H9 (cell line): Measurements from ENCODE around the gene FCSK. TPM values are rescaled to one million over a fixed set of nuclear protein-coding genes. Genes with fewer than 3 reads are reported as not detected.

Experiments used
- DNase-seq: peaks from one replicate; pipeline ENCODE4 v3.0.0-alpha.2; 2017
- H2AFZ ChIP-seq: one replicate; pipeline ENCODE4 v1.6.1; 2013; ENCODE audit warnings: mild to moderate bottlenecking, low read length, control low read depth, moderate library complexity
- H2AK5ac ChIP-seq: 2 replicates; pipeline ENCODE4 v1.6.1; 2013; ENCODE audit warnings: low read length, control low read depth, mixed read lengths; ENCODE audit not compliant: insufficient read length
- H2BK120ac ChIP-seq: one replicate; pipeline ENCODE4 v1.6.1; 2013; ENCODE audit warnings: low read depth, mild to moderate bottlenecking, low read length, control low read depth, inconsistent platforms; ENCODE audit not compliant: poor library complexity, severe bottlenecking
- H2BK12ac ChIP-seq: 2 replicates; pipeline ENCODE4 v1.6.1; 2013; ENCODE audit warnings: low read length, control low read depth, mixed read lengths, low read depth; ENCODE audit not compliant: insufficient read length
- H2BK15ac ChIP-seq: 2 replicates; pipeline ENCODE4 v1.6.1; 2013; ENCODE audit warnings: low read depth, low read length, control low read depth
- H2BK20ac ChIP-seq: one replicate; pipeline ENCODE4 v1.6.1; 2013; ENCODE audit warnings: low read depth, mild to moderate bottlenecking, low read length, control low read depth, inconsistent platforms; ENCODE audit not compliant: poor library complexity, severe bottlenecking
- H2BK5ac ChIP-seq: 2 replicates; pipeline ENCODE4 v1.6.1; 2013; ENCODE audit warnings: low read length, control low read depth, mixed read lengths; ENCODE audit not compliant: insufficient read length
- H3K14ac ChIP-seq: 2 replicates; pipeline ENCODE4 v1.6.1; 2013; ENCODE audit warnings: low read length, control low read depth; ENCODE audit not compliant: insufficient read depth
- H3K18ac ChIP-seq: 2 replicates; pipeline ENCODE4 v1.6.1; 2013; ENCODE audit warnings: low read depth, mild to moderate bottlenecking, mixed read lengths, low read length, control low read depth; ENCODE audit not compliant: insufficient read length
- H3K23ac ChIP-seq: 2 replicates; pipeline ENCODE4 v1.6.1; 2013; ENCODE audit warnings: low read length, control low read depth, mixed read lengths, low read depth; ENCODE audit not compliant: insufficient read length
- H3K23me2 ChIP-seq: 2 replicates; pipeline ENCODE4 v1.6.1; 2013; ENCODE audit warnings: low read depth, mild to moderate bottlenecking, mixed read lengths, low read length, control low read depth; ENCODE audit not compliant: insufficient read length, poor library complexity, severe bottlenecking
- H3K27ac ChIP-seq: 2 replicates; pipeline ENCODE4 v1.5.1; 2013; ENCODE audit warnings: low read length, control low read depth, mixed read lengths, low read depth; ENCODE audit not compliant: insufficient read length
- H3K27me3 ChIP-seq: 2 replicates; pipeline ENCODE4 v1.6.1; 2013; ENCODE audit warnings: low read length, control low read depth, inconsistent platforms; ENCODE audit not compliant: insufficient read depth
- H3K4ac ChIP-seq: 2 replicates; pipeline ENCODE4 v1.6.1; 2013; ENCODE audit warnings: low read depth, mild to moderate bottlenecking, control low read depth, inconsistent platforms, low read length, moderate library complexity
- H3K4me1 ChIP-seq: 2 replicates; pipeline ENCODE4 v1.6.1; 2013; ENCODE audit warnings: low read length, control low read depth, inconsistent platforms; ENCODE audit not compliant: insufficient read depth
- H3K4me2 ChIP-seq: 2 replicates; pipeline ENCODE4 v1.6.1; 2013; ENCODE audit warnings: low read length, control low read depth, mixed read lengths; ENCODE audit not compliant: insufficient read length, insufficient read depth
- H3K56ac ChIP-seq: 2 replicates; pipeline ENCODE4 v1.6.1; 2013; ENCODE audit warnings: low read depth, mild to moderate bottlenecking, mixed read lengths, low read length, control low read depth; ENCODE audit not compliant: insufficient read length
- H3K79me1 ChIP-seq: 2 replicates; pipeline ENCODE4 v1.6.1; 2013; ENCODE audit warnings: low read depth, mild to moderate bottlenecking, moderate library complexity, low read length, control low read depth, inconsistent platforms; ENCODE audit not compliant: insufficient read depth, poor library complexity, severe bottlenecking
- H3K79me2 ChIP-seq: 2 replicates; pipeline ENCODE4 v1.6.1; 2013; ENCODE audit warnings: low read length, control low read depth, inconsistent platforms; ENCODE audit not compliant: insufficient read depth
- H3K9ac ChIP-seq: 2 replicates; pipeline ENCODE4 v1.6.1; 2013; ENCODE audit warnings: low read length, control low read depth, mixed read lengths; ENCODE audit not compliant: insufficient read length; ENCODE audit errors: extremely low read depth
- H3K9me3 ChIP-seq: one replicate; pipeline ENCODE4 v1.6.1; 2013; ENCODE audit warnings: low read depth, low read length, inconsistent platforms; ENCODE audit not compliant: control insufficient read depth
- H3T11ph ChIP-seq: one replicate; pipeline ENCODE4 v1.6.1; 2013; ENCODE audit warnings: mild to moderate bottlenecking, low read length, control low read depth, inconsistent platforms
- H4K20me1 ChIP-seq: one replicate; pipeline ENCODE4 v1.6.1; 2013; ENCODE audit not compliant: control insufficient read depth, insufficient read length, insufficient read depth
- H4K5ac ChIP-seq: 2 replicates; pipeline ENCODE4 v1.6.1; 2013; ENCODE audit warnings: low read depth, mild to moderate bottlenecking, mixed read lengths, low read length, control low read depth; ENCODE audit not compliant: insufficient read length
- H4K8ac ChIP-seq: replicated peaks from 2 replicates; pipeline ENCODE4 v1.6.1; 2013; ENCODE audit warnings: low read length, control low read depth, mixed read lengths, low read depth; ENCODE audit not compliant: insufficient read length
- H4K91ac ChIP-seq: 2 replicates; pipeline ENCODE4 v1.6.1; 2013; ENCODE audit warnings: low read depth, mild to moderate bottlenecking, moderate library complexity, mixed read lengths, low read length, control low read depth; ENCODE audit not compliant: insufficient read length
- H3K27ac Mint-ChIP-seq, 3 experiments: 2 replicates in 2 of 3; 3 replicates in 1 of 3; pipeline ENCODE4 v1.8.0; 2020 to 2021; ENCODE audit warnings: mixed read lengths in 3 of 3, mild to moderate bottlenecking in 1 of 3, moderate library complexity in 1 of 3
- H3K27me3 Mint-ChIP-seq: 2 replicates; pipeline ENCODE4 v1.8.0; 2021; ENCODE audit warnings: low read depth, mild to moderate bottlenecking, moderate library complexity, mixed read lengths
- H3K36me3 Mint-ChIP-seq, 3 experiments: 2 replicates in 2 of 3; 3 replicates in 1 of 3; pipeline ENCODE4 v1.8.0; 2020 to 2021; ENCODE audit warnings: low read depth in 3 of 3, mixed read lengths in 3 of 3; ENCODE audit not compliant: insufficient read depth in 1 of 3
- H3K4me1 Mint-ChIP-seq, 2 experiments: 2 replicates each; pipeline ENCODE4 v1.8.0; 2020; ENCODE audit warnings: mixed read lengths in 2 of 2
- H3K4me3 Mint-ChIP-seq, 2 experiments: 2 replicates in 1 of 2; 3 replicates in 1 of 2; pipeline ENCODE4 v1.8.0; 2020 to 2021; ENCODE audit warnings: mild to moderate bottlenecking in 2 of 2, mixed read lengths in 2 of 2, moderate library complexity in 1 of 2
- H3K9me3 Mint-ChIP-seq, 2 experiments: 2 replicates in 1 of 2; 3 replicates in 1 of 2; pipeline ENCODE4 v1.8.0; 2020; ENCODE audit warnings: mild to moderate bottlenecking in 2 of 2, mixed read lengths in 2 of 2, moderate library complexity in 1 of 2
- CTCF ChIP-seq: fragments of 200-600 bp; sonication (generic); conservative IDR thresholded peaks from 3 replicates; pipeline ENCODE4 v1.8.0; 2021; ENCODE audit warnings: antibody characterized with exemption, mild to moderate bottlenecking
- WGBS: extraction: QIAGEN DNeasy Blood & Tissue Kit; methylation state at CpG from one replicate; pipeline ENCODE4 v1.1.7; 2013; ENCODE audit warnings: missing lambda C conversion rate, low lambda C conversion rate, mixed read lengths; ENCODE audit not compliant: insufficient read length; ENCODE audit errors: extremely low coverage; 5-methylcytosine and 5-hydroxymethylcytosine counted together
- total RNA-seq: library from RNA; stranded (reverse); gene quantifications from 2 replicates; pipeline ENCODE4 v1.2.1, GENCODE V29; 2021

FCSK gene
- total RNA-seq, 1 experiment from 2014 or later: 6.5 TPM

DNA sequence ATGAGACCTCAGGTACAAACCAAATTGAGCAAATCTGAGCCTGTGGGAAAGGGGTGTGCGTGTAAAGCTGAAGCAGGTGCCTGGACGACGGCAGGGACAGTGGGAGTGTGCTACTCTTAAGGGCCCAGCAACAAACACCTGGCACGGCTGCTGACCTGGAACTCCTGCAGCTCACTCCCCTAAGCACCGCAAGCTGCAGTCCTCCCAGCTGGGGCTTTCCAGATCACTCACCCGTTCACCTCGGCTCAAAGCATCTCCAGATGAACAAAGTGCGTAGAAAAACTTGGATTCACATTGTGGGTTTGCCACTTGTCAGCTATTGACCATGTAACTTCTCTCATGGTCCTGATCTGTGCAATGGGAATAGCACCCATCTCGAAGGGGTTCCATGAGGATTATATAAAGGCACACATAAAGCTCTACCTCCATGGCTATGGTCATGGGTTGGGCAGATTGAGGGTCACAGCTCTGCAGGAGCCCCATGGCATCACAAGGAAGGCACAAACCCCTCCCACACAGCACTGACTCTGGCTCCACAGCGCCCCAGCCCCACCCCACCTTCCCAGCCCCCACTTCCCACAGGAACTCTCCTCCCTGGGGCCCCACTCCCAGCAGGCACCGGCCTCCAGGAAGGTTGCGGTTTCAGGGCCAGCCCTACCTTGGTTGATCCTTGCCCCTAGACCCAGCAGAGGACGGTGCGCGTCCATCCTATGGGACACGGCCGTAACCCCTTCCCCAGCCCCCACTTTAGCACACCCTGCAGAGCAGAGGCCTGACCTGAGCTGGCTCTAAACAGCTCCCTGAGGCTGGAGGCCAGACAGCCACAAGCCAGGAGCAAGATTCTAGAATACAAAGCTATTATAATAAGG, 37.4 kb upstream of the FCSK start:
- Histone ChIP-seq H4K91ac (no peak overlapping the region), H3K4ac (no peak overlapping the region), H3K79me2 (no peaks in the 10 kb centered on the region; the same call in 1 of the 2 replicates), H3K4me2 (no peak overlapping the region), H4K20me1 (no peaks in the 10 kb centered on the region), H4K5ac (no peak overlapping the region), H2BK12ac (no peak overlapping the region), H3K9ac (no peak overlapping the region), H2BK15ac (no peak overlapping the region), H2AFZ (no peak overlapping the region), H3K18ac (no peak overlapping the region), H3K23me2 (no peaks in the 10 kb centered on the region), H2AK5ac (no peak overlapping the region), H3K14ac (no peak overlapping the region; the same call in 1 of the 2 replicates), H3K23ac (no peak overlapping the region), H2BK120ac (no peak overlapping the region), H2BK5ac (no peak overlapping the region), H3K56ac (no peak overlapping the region), H3K4me1 (peaks cover 21% of the 10 kb centered on the region; the same call in 1 of the 2 replicates), H3T11ph (no peak overlapping the region), H2BK20ac (no peak overlapping the region), H3K27ac (no peak overlapping the region), H4K8ac (no peak overlapping the region), H3K27me3 (no peaks in the 10 kb centered on the region), H3K9me3 (no peaks in the 10 kb centered on the region), H3K79me1 (peaks cover 2% of the 10 kb centered on the region)
- no peaks in the 10 kb centered on the region for H3K27me3 Mint-ChIP-seq
- no CpG with 5 or more reads among the region's 17 CpGs for WGBS
- no peak overlapping the region for H3K4me3 Mint-ChIP-seq
- H3K27ac Mint-ChIP-seq: peak overlapping the region in 2 of 3 experiments; percentile 57 to 61; a peak in 2 of 7 replicates
- H3K4me1 Mint-ChIP-seq: peaks cover 56% of the 10 kb centered on the region in 2 experiments
- no peak for DNase-seq
- H3K36me3 Mint-ChIP-seq: peaks cover 0 to 12% (median 2%) of the 10 kb centered on the region in 3 experiments; a peak in 4 of 7 replicates
- TF ChIP-seq CTCF: no peak
- H3K9me3 Mint-ChIP-seq: no peaks in the 10 kb centered on the region
